ENCODE results near the gene PLEKHA7.

PLEKHA7 gene

GRCh38 chr11:16986434-16987204 is 27.6 kb downstream of the PLEKHA7 start:
- peak; percentile 79 for DNase-seq
- no peak overlapping the region for H3K4ac ChIP-seq (ENCODE audit: low read depth, low read length)
- no peak overlapping the region for H4K5ac ChIP-seq (ENCODE audit: low read length)
- no CpG with 5 or more reads among the region's 5 CpGs for WGBS (ENCODE audit: extremely low coverage, insufficient coverage, low lambda C conversion rate)
- H3K79me2 ChIP-seq (ENCODE audit: control insufficient read depth, insufficient read depth, low read length), result no peaks in the 10 kb centered on the region
- no peak overlapping the region for H2AK5ac ChIP-seq (ENCODE audit: low read length)
- no peak overlapping the region for H3K56ac ChIP-seq (ENCODE audit: low read length)
- H2BK15ac ChIP-seq (replicated peaks; ENCODE audit: low read depth), result no peak overlapping the region
- H3K23ac ChIP-seq (ENCODE audit: low read length), result no peak overlapping the region
- H3K9ac ChIP-seq (ENCODE audit: low read length), result no peak overlapping the region
- H2BK120ac ChIP-seq (ENCODE audit: low read depth, low read length), result no peak overlapping the region
- no peak overlapping the region for H3K27ac ChIP-seq (ENCODE audit: low read depth, low read length)
- no peaks in the 10 kb centered on the region for H3K79me1 ChIP-seq (ENCODE audit: low read length)
- H3K4me2 ChIP-seq (ENCODE audit: low read length), result no peak overlapping the region
- no peak overlapping the region for H3K4me3 ChIP-seq (ENCODE audit: low read length)
- H3K18ac ChIP-seq (ENCODE audit: low read length), result no peak overlapping the region
- no peaks in the 10 kb centered on the region for H3K27me3 ChIP-seq (ENCODE audit: insufficient read depth, low read length, poor library complexity)
- no peak overlapping the region for H4K8ac ChIP-seq (ENCODE audit: low read depth, low read length)
- peaks cover 10% of the 10 kb centered on the region for H3K4me1 ChIP-seq (ENCODE audit: control insufficient read depth, low read depth, low read length)
- no peaks in the 10 kb centered on the region for H3K36me3 ChIP-seq (ENCODE audit: control insufficient read depth, insufficient read depth, low read length)
- H2BK5ac ChIP-seq (ENCODE audit: low read length), result peak overlapping the region; percentile 24

GRCh38 chr11:16985297-16985696 is 28.9 kb downstream of the PLEKHA7 start:
- no peak for DNase-seq
- no CpG with 5 or more reads among the region's 4 CpGs for WGBS (ENCODE audit: extremely low coverage, insufficient coverage, low lambda C conversion rate)
- no peak overlapping the region for H2BK120ac ChIP-seq (ENCODE audit: low read depth, low read length)
- no peak overlapping the region for H3K23ac ChIP-seq (ENCODE audit: low read length)
- H2AK5ac ChIP-seq (ENCODE audit: low read length), result no peak overlapping the region
- no peak overlapping the region for H3K56ac ChIP-seq (ENCODE audit: low read length)
- no peak overlapping the region for H3K4me2 ChIP-seq (ENCODE audit: low read length)
- H3K4me3 ChIP-seq (ENCODE audit: low read length), result no peak overlapping the region
- no peak overlapping the region for H4K5ac ChIP-seq (ENCODE audit: low read length)
- H3K9ac ChIP-seq (ENCODE audit: low read length), result no peak overlapping the region
- peaks cover 10% of the 10 kb centered on the region for H3K4me1 ChIP-seq (ENCODE audit: control insufficient read depth, low read depth, low read length)
- H3K79me1 ChIP-seq (ENCODE audit: low read length), result no peaks in the 10 kb centered on the region
- H3K79me2 ChIP-seq (ENCODE audit: control insufficient read depth, insufficient read depth, low read length), result no peaks in the 10 kb centered on the region
- no peak overlapping the region for H4K8ac ChIP-seq (ENCODE audit: low read depth, low read length)
- H3K27ac ChIP-seq (ENCODE audit: low read depth, low read length), result no peak overlapping the region
- no peak overlapping the region for H2BK5ac ChIP-seq (ENCODE audit: low read length)
- no peaks in the 10 kb centered on the region for H3K36me3 ChIP-seq (ENCODE audit: control insufficient read depth, insufficient read depth, low read length)
- H3K4ac ChIP-seq (ENCODE audit: low read depth, low read length), result no peak overlapping the region
- no peak overlapping the region for H2BK15ac ChIP-seq (replicated peaks; ENCODE audit: low read depth)
- no peaks in the 10 kb centered on the region for H3K27me3 ChIP-seq (ENCODE audit: insufficient read depth, low read length, poor library complexity)
- no peak overlapping the region for H3K18ac ChIP-seq (ENCODE audit: low read length)

DNA sequence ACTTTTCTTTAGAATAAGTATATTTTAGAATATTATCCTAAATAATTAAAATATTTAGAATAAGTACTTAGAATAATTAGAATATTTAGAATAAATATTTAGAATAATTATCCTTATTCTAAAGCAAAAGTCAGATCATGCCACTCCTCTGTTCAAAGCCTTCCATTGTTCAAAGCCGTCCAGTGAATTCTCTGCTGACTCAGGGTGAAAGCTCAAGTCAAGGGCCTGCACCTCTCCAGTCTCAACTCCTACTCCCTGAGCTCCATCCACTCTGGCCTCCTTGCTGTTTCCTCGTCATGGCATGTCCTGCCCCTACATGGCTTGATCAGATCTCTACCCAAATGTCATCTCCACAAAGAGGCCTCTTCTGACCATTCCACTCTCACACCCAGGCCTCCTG is 30.0 kb downstream of the PLEKHA7 start:
- no CpG with 5 or more reads among the region's 2 CpGs for WGBS (ENCODE audit: extremely low coverage, insufficient coverage, low lambda C conversion rate)
- Histone ChIP-seq H3K27me3 (ENCODE audit: insufficient read depth, low read length, poor library complexity) (no peaks in the 10 kb centered on the region), H2BK5ac (ENCODE audit: low read length) (no peak overlapping the region), H2AK5ac (ENCODE audit: low read length) (no peak overlapping the region), H3K18ac (ENCODE audit: low read length) (no peak overlapping the region), H3K4me1 (ENCODE audit: control insufficient read depth, low read depth, low read length) (peaks cover 10% of the 10 kb centered on the region), H3K36me3 (ENCODE audit: control insufficient read depth, insufficient read depth, low read length) (no peaks in the 10 kb centered on the region), H4K5ac (ENCODE audit: low read length) (no peak overlapping the region), H3K79me2 (ENCODE audit: control insufficient read depth, insufficient read depth, low read length) (no peaks in the 10 kb centered on the region), H2BK120ac (ENCODE audit: low read depth, low read length) (no peak overlapping the region), H3K9ac (ENCODE audit: low read length) (no peak overlapping the region), H3K4me3 (ENCODE audit: low read length) (no peak overlapping the region), H3K4me2 (ENCODE audit: low read length) (no peak overlapping the region), H4K8ac (ENCODE audit: low read depth, low read length) (no peak overlapping the region), H3K56ac (ENCODE audit: low read length) (no peak overlapping the region), H2BK15ac (replicated peaks; ENCODE audit: low read depth) (no peak overlapping the region), H3K27ac (ENCODE audit: low read depth, low read length) (no peak overlapping the region), H3K23ac (ENCODE audit: low read length) (no peak overlapping the region), H3K79me1 (ENCODE audit: low read length) (no peaks in the 10 kb centered on the region), H3K4ac (ENCODE audit: low read depth, low read length) (no peak overlapping the region)
- DNase-seq, result no peak

DNA sequence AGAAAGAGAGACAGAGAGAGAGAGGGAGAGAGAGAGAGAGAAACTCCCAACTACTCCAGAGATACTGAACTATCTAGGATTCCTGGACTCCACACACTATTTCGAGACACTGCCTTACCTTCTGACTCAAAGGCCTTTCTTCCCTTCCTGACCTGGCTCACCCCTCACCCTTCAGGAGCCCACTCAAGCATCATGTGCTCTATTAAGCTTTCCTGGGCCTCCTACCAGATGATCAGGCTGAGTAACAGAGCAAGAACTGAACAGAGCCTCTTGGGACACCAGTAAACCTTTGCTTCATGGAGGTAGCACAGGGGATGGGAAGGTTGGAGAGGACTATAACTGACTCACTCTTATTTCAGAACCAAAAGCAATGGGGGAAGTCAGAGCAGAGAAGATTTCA is 31.4 kb downstream of the PLEKHA7 start:
- no peaks in the 10 kb centered on the region for H3K79me1 ChIP-seq (ENCODE audit: low read length)
- H3K4ac ChIP-seq (ENCODE audit: low read depth, low read length), result no peak overlapping the region
- H4K8ac ChIP-seq (ENCODE audit: low read depth, low read length), result no peak overlapping the region
- DNase-seq, result no peak
- H3K23ac ChIP-seq (ENCODE audit: low read length), result no peak overlapping the region
- no peak overlapping the region for H3K4me2 ChIP-seq (ENCODE audit: low read length)
- H3K4me1 ChIP-seq (ENCODE audit: control insufficient read depth, low read depth, low read length), result peaks cover 10% of the 10 kb centered on the region
- no peak overlapping the region for H2BK15ac ChIP-seq (replicated peaks; ENCODE audit: low read depth)
- no peak overlapping the region for H4K5ac ChIP-seq (ENCODE audit: low read length)
- no peak overlapping the region for H2BK5ac ChIP-seq (ENCODE audit: low read length)
- no peak overlapping the region for H3K4me3 ChIP-seq (ENCODE audit: low read length)
- no peak overlapping the region for H2AK5ac ChIP-seq (ENCODE audit: low read length)
- no peaks in the 10 kb centered on the region for H3K27me3 ChIP-seq (ENCODE audit: insufficient read depth, low read length, poor library complexity)
- H3K36me3 ChIP-seq (ENCODE audit: control insufficient read depth, insufficient read depth, low read length), result no peaks in the 10 kb centered on the region
- no peaks in the 10 kb centered on the region for H3K79me2 ChIP-seq (ENCODE audit: control insufficient read depth, insufficient read depth, low read length)
- no peak overlapping the region for H3K56ac ChIP-seq (ENCODE audit: low read length)
- no peak overlapping the region for H3K27ac ChIP-seq (ENCODE audit: low read depth, low read length)
- H3K9ac ChIP-seq (ENCODE audit: low read length), result no peak overlapping the region
- no peak overlapping the region for H3K18ac ChIP-seq (ENCODE audit: low read length)
- WGBS (ENCODE audit: extremely low coverage, insufficient coverage, low lambda C conversion rate), result no CpG with 5 or more reads among the region's 1 CpG
- no peak overlapping the region for H2BK120ac ChIP-seq (ENCODE audit: low read depth, low read length)

DNA sequence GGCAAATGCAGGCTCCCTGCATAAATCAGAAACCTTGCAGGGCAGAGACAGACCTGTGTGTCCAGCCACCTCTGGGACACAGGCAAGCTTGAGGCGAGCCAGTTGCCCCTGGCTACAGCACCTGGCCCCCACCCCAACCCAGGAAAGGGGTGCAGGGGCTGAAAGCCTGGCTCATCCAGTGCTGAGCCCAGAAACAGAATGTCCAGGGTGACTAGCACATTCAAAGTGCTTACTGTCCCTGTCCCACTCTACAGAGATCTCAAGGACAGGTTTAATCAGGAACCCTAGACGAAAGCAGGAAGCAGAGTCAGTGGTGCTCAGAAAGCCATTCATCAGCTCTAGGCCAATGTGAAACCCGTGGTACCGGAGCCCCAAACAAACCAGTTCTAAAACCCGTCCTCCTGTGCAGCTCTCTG is 31.9 kb downstream of the PLEKHA7 start:
- H3K18ac ChIP-seq (ENCODE audit: low read length), result no peak overlapping the region
- no peak overlapping the region for H2BK5ac ChIP-seq (ENCODE audit: low read length)
- no peak overlapping the region for H3K27ac ChIP-seq (ENCODE audit: low read depth, low read length)
- no peak overlapping the region for H3K4me3 ChIP-seq (ENCODE audit: low read length)
- WGBS (ENCODE audit: extremely low coverage, insufficient coverage, low lambda C conversion rate), result no CpG with 5 or more reads among the region's 5 CpGs
- no peak overlapping the region for H2BK15ac ChIP-seq (replicated peaks; ENCODE audit: low read depth)
- no peak overlapping the region for H3K56ac ChIP-seq (ENCODE audit: low read length)
- H3K4me2 ChIP-seq (ENCODE audit: low read length), result no peak overlapping the region
- no peaks in the 10 kb centered on the region for H3K79me1 ChIP-seq (ENCODE audit: low read length)
- no peak for DNase-seq
- no peak overlapping the region for H2BK120ac ChIP-seq (ENCODE audit: low read depth, low read length)
- H4K5ac ChIP-seq (ENCODE audit: low read length), result no peak overlapping the region
- no peak overlapping the region for H3K4ac ChIP-seq (ENCODE audit: low read depth, low read length)
- no peak overlapping the region for H4K8ac ChIP-seq (ENCODE audit: low read depth, low read length)
- H3K79me2 ChIP-seq (ENCODE audit: control insufficient read depth, insufficient read depth, low read length), result no peaks in the 10 kb centered on the region
- no peak overlapping the region for H2AK5ac ChIP-seq (ENCODE audit: low read length)
- H3K4me1 ChIP-seq (ENCODE audit: control insufficient read depth, low read depth, low read length), result peaks cover 6% of the 10 kb centered on the region
- no peak overlapping the region for H3K9ac ChIP-seq (ENCODE audit: low read length)
- no peaks in the 10 kb centered on the region for H3K27me3 ChIP-seq (ENCODE audit: insufficient read depth, low read length, poor library complexity)
- no peak overlapping the region for H3K23ac ChIP-seq (ENCODE audit: low read length)
- H3K36me3 ChIP-seq (ENCODE audit: control insufficient read depth, insufficient read depth, low read length), result no peaks in the 10 kb centered on the region
